Kidney epithelial cell (primary cell): ENCODE data around the gene SYTL3. TPM values are rescaled to one million over a fixed set of nuclear protein-coding genes. Genes with fewer than 3 reads are reported as not detected.

Experiments used
- DNase-seq: peaks from one replicate; pipeline ENCODE4 v3.0.0-alpha.2; 2010; ENCODE audit warnings: low read depth
- H3K27me3 ChIP-seq: 2 replicates; pipeline ENCODE4 v1.6.0; 2011; ENCODE audit warnings: low read length; ENCODE audit not compliant: control insufficient read depth, insufficient read depth
- H3K36me3 ChIP-seq: 2 replicates; pipeline ENCODE4 v1.5.1; 2011; ENCODE audit warnings: low read length; ENCODE audit not compliant: control insufficient read depth, insufficient read depth
- H3K4me3 ChIP-seq: 2 replicates; pipeline ENCODE4 v1.5.1; 2011; ENCODE audit warnings: low read depth, mild to moderate bottlenecking, control low read depth, low read length
- CTCF ChIP-seq: IDR thresholded peaks from 2 replicates; pipeline ENCODE4 v1.5.1; 2011; ENCODE audit warnings: mild to moderate bottlenecking, moderate library complexity, low read length, control low read depth, inconsistent platforms; ENCODE audit not compliant: insufficient read depth, poor library complexity, severe bottlenecking
- total RNA-seq: library from RNA; depleted of rRNA; stranded (reverse); fragments of >200 nt; gene quantifications from 2 replicates; pipeline ENCODE4 v1.2.3, GENCODE V29; 2015

The SYTL3 gene
- total RNA-seq, 1 donor from 2014 or later = 3.6 TPM

GRCh38 chr6:158758451-158758860, 108.6 kb downstream of the SYTL3 start:
- H3K36me3 ChIP-seq = no peaks in the 10 kb centered on the region
- DNase-seq = no peak
- H3K4me3 ChIP-seq = no peak overlapping the region
- no peak for TF ChIP-seq CTCF
- H3K27me3 ChIP-seq = no peaks in the 10 kb centered on the region

GRCh38 chr6:158758941-158759479, 109.2 kb downstream of the SYTL3 start:
- Histone ChIP-seq H3K36me3 (no peaks in the 10 kb centered on the region), H3K4me3 (no peak overlapping the region), H3K27me3 (no peaks in the 10 kb centered on the region)
- no peak for TF ChIP-seq CTCF
- no peak for DNase-seq

- no peaks in the 10 kb centered on the region for H3K27me3 ChIP-seq
- no peak for TF ChIP-seq CTCF
These were observed 110.2 kb downstream of the SYTL3 start for GRCh38 chr6:158759966-158760617.

GRCh38 chr6:158760618-158761250, 110.9 kb downstream of the SYTL3 start:
- peaks cover 3% of the 10 kb centered on the region for H3K36me3 ChIP-seq
- DNase-seq = no peak

More at GRCh38 chr6:158759966-158760617, 110.2 kb downstream of the SYTL3 start:
- no peak for DNase-seq
- Histone ChIP-seq H3K36me3 (no peaks in the 10 kb centered on the region), H3K4me3 (no peak overlapping the region)

GRCh38 chr6:158761746-158762145, 111.9 kb downstream of the SYTL3 start:
- Histone ChIP-seq H3K36me3 (peaks cover 4% of the 10 kb centered on the region), H3K4me3 (no peak overlapping the region), H3K27me3 (no peaks in the 10 kb centered on the region)
- TF ChIP-seq CTCF = no peak
- no peak for DNase-seq

More at GRCh38 chr6:158760618-158761250, 110.9 kb downstream of the SYTL3 start:
- TF ChIP-seq CTCF = no peak
- H3K4me3 ChIP-seq = no peak overlapping the region
- no peaks in the 10 kb centered on the region for H3K27me3 ChIP-seq
